ENCODE results near the gene SELE.

Gene SELE

DNA sequence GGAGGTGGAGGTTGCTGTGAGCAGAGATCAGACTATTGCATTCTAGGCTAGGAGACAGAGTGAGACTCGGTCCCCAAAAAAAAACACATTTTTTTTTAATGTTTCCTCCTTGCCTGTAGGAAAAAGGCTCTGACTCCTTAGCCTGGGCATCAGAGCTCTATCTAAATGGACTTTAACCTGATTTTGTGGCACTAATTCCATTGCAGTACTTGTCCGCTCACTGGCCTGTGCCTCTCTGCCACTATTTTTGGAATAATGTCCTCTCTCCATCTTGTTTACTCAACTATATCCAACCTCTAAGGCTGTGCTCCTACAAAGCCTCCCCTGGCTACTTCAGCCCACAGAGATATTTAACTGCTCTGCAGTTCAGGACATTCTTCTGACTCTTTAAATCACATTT lies 34.3 kb upstream of the SELE start:
- H3K27me3 ChIP-seq (replicated peaks; ENCODE audit: control insufficient read depth, insufficient read depth, low read length) = no peaks in the 10 kb centered on the region; the same call in 1 of the 2 replicates
- TF ChIP-seq, protein P1, sequence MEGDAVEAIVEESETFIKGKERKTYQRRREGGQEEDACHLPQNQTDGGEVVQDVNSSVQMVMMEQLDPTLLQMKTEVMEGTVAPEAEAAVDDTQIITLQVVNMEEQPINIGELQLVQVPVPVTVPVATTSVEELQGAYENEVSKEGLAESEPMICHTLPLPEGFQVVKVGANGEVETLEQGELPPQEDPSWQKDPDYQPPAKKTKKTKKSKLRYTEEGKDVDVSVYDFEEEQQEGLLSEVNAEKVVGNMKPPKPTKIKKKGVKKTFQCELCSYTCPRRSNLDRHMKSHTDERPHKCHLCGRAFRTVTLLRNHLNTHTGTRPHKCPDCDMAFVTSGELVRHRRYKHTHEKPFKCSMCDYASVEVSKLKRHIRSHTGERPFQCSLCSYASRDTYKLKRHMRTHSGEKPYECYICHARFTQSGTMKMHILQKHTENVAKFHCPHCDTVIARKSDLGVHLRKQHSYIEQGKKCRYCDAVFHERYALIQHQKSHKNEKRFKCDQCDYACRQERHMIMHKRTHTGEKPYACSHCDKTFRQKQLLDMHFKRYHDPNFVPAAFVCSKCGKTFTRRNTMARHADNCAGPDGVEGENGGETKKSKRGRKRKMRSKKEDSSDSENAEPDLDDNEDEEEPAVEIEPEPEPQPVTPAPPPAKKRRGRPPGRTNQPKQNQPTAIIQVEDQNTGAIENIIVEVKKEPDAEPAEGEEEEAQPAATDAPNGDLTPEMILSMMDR (IDR thresholded peaks at IDR 0.05; ENCODE audit: insufficient read depth, low read length, poor library complexity, severe bottlenecking) = no peak
- H3K4me3 ChIP-seq (replicated peaks; ENCODE audit: low read depth, low read length) = no peak overlapping the region
- H3K36me3 ChIP-seq (ENCODE audit: control insufficient read depth, insufficient read depth, low read length) = no peaks in the 10 kb centered on the region
- no peak for DNase-seq (ENCODE audit: extremely low read depth, insufficient read length)

DNA sequence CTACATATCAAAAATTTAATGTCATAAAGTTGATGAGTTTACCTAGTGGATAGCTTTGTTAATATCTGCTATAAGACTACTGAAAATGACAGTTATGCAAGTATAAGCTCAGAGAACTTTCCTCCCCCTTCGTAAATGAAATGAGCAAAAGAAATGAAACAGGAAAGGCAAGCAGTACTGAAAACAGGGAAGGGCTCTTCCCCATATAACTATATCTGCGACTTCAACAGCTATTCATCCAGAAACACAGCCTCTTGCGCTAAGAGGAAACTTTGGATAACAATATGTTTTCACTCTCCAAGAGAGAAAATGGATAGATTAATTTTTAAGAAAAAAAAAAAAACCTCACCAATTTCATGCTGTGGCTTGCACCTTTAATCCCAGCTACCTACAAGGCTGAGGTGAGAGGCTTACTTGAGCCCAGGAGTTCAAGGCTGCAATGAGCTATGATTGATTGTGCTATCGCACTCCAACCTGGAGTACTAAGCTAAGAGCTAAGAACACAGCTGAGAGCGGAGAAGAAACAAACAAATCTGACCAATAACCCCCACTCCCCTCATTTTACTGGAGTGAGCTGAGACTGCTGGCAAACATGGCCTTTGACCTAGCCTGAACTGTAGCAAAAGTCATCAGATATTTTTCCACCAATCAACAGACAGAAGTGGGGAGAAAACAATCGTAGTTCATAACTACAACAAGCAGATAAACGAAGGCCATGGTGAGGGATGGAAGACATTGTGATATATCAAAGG lies 31.9 kb upstream of the SELE start:
- TF ChIP-seq, protein P1 (IDR thresholded peaks at IDR 0.05; ENCODE audit: insufficient read depth, low read length, poor library complexity, severe bottlenecking) = no peak
- no peaks in the 10 kb centered on the region; the same call in 1 of the 2 replicates for H3K27me3 ChIP-seq (replicated peaks; ENCODE audit: control insufficient read depth, insufficient read depth, low read length)
- H3K4me3 ChIP-seq (replicated peaks; ENCODE audit: low read depth, low read length) = no peak overlapping the region
- no peak for DNase-seq (ENCODE audit: extremely low read depth, insufficient read length)
- no peaks in the 10 kb centered on the region for H3K36me3 ChIP-seq (ENCODE audit: control insufficient read depth, insufficient read depth, low read length)

DNA sequence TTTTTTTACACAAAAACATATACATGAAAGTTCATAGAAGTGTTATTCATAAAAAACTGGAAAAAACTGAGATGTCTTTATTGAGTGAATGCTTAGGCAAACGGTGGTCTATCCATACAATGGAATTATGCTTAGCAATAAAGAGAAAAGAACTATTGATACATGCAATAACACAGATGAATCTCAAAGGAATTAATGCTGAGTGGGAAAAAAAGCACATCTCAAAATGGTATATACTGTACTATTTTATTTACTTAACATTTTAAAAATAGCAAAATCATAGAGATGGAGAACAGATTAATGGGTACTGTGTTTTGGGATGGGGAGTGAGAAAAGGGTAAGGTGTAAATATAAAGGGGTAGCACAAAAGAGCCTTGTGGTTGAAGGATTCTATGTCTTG lies 31.0 kb upstream of the SELE start:
- Histone ChIP-seq H3K36me3 (ENCODE audit: control insufficient read depth, insufficient read depth, low read length) (no peaks in the 10 kb centered on the region), H3K27me3 (replicated peaks; ENCODE audit: control insufficient read depth, insufficient read depth, low read length) (no peaks in the 10 kb centered on the region; the same call in 1 of the 2 replicates), H3K4me3 (replicated peaks; ENCODE audit: low read depth, low read length) (no peak overlapping the region)
- DNase-seq (ENCODE audit: extremely low read depth, insufficient read length) = no peak
- TF ChIP-seq, protein P1 (IDR thresholded peaks at IDR 0.05; ENCODE audit: insufficient read depth, low read length, poor library complexity, severe bottlenecking) = no peak

DNA sequence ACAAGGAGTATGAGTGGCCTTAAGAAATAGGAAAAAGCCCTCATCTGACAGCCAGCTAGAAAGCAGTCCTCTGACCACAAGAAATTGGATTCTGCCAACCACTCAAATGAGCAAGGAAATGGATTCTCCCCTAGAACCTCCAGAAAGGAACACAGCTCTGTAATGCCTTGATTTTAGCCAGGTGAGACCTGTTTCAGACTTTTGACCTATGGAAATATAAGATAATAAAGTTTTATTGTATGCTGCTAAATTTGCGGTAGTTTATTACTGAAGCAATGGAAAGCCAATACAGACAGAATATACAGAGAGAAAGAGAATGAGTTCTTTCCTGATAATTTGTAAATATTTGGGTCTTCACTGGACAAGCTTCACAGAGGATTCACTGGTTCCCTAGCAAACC lies 28.8 kb upstream of the SELE start:
- TF ChIP-seq, protein P1 (IDR thresholded peaks at IDR 0.05; ENCODE audit: insufficient read depth, low read length, poor library complexity, severe bottlenecking) = no peak
- no peak for DNase-seq (ENCODE audit: extremely low read depth, insufficient read length)
- Histone ChIP-seq H3K4me3 (replicated peaks; ENCODE audit: low read depth, low read length) (no peak overlapping the region), H3K27me3 (replicated peaks; ENCODE audit: control insufficient read depth, insufficient read depth, low read length) (no peaks in the 10 kb centered on the region), H3K36me3 (ENCODE audit: control insufficient read depth, insufficient read depth, low read length) (no peaks in the 10 kb centered on the region)

DNA sequence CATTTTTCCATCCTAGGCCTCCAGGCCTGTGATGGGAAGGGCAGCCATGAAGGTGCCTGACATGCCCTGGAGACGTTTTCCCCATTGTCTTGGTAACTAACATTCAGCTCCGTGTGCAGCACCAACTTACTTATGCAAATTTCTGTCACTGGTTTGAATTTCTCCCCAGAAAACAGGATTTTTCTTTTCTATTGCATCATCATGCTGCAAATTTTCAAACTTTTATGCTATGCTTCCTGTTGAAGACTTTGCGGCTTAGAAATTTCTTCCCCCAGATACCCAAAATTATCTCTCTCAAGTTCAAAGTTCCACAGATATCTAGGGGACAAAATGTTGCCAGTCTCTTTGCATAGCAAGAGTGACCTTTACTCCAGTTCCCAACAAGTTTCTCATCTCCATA lies 25.2 kb upstream of the SELE start:
- no peaks in the 10 kb centered on the region for H3K36me3 ChIP-seq (ENCODE audit: control insufficient read depth, insufficient read depth, low read length)
- H3K27me3 ChIP-seq (replicated peaks; ENCODE audit: control insufficient read depth, insufficient read depth, low read length) = no peaks in the 10 kb centered on the region
- TF ChIP-seq, protein P1 (IDR thresholded peaks at IDR 0.05; ENCODE audit: insufficient read depth, low read length, poor library complexity, severe bottlenecking) = no peak
- DNase-seq (ENCODE audit: extremely low read depth, insufficient read length) = no peak
- no peak overlapping the region for H3K4me3 ChIP-seq (replicated peaks; ENCODE audit: low read depth, low read length)
